Lung (tissue), 12 donors: Measurements from ENCODE around the gene RSPH1. TPM values are rescaled to one million over a fixed set of nuclear protein-coding genes. Genes with fewer than 3 reads are reported as not detected.

Experiments
- ATAC-seq: fragments of 200-7000 bp; cut with Tn5 transposase; one replicate; pipeline ENCODE4 v1.9.1; 2020; ENCODE audit warnings: moderate number of reproducible peaks; ENCODE audit not compliant: insufficient read depth, low FRiP score
- DNase-seq, 3 donors: peaks; one replicate each; pipeline ENCODE4 v3.0.0-alpha.2; 2013 to 2017
- H3K27ac ChIP-seq, 2 donors: one replicate each; pipeline ENCODE4 v1.5.1; 2013; ENCODE audit warnings: mild to moderate bottlenecking in 2 of 2, moderate library complexity in 2 of 2, control low read depth in 1 of 2, inconsistent platforms in 1 of 2, low read depth in 1 of 2, low read length in 1 of 2
- H3K27me3 ChIP-seq, 3 donors: one replicate each; pipeline ENCODE4 v1.5.1; 2013; ENCODE audit warnings: low read length in 2 of 3; ENCODE audit not compliant: control insufficient read depth in 3 of 3, insufficient read depth in 3 of 3
- H3K36me3 ChIP-seq, 4 donors: one replicate each; pipeline ENCODE4 v1.5.1; 2013; ENCODE audit warnings: low read length in 4 of 4, mild to moderate bottlenecking in 1 of 4, moderate library complexity in 1 of 4; ENCODE audit not compliant: control insufficient read depth in 4 of 4, insufficient read depth in 4 of 4
- H3K4me1 ChIP-seq, 5 donors: one replicate each; pipeline ENCODE4 v1.5.1; 2013; ENCODE audit warnings: low read length in 5 of 5, mild to moderate bottlenecking in 2 of 5, moderate library complexity in 1 of 5; ENCODE audit not compliant: control insufficient read depth in 5 of 5, insufficient read depth in 5 of 5
- H3K4me3 ChIP-seq: one replicate; pipeline ENCODE4 v1.5.1; 2013; ENCODE audit warnings: mild to moderate bottlenecking, control low read depth, moderate library complexity
- H3K9ac ChIP-seq, 2 donors: one replicate each; pipeline ENCODE4 v1.5.1; 2013; ENCODE audit warnings: low read length in 2 of 2, control low read depth in 1 of 2; ENCODE audit not compliant: insufficient read depth in 1 of 2
- H3K9me3 ChIP-seq, 4 donors: one replicate each; pipeline ENCODE4 v1.5.1; 2013; ENCODE audit warnings: low read length in 3 of 4, mild to moderate bottlenecking in 1 of 4, moderate library complexity in 1 of 4; ENCODE audit not compliant: control insufficient read depth in 4 of 4, insufficient read depth in 3 of 4
- CTCF ChIP-seq: IDR thresholded peaks from 2 replicates; pipeline ENCODE4 v1.5.1; 2012; ENCODE audit warnings: mild to moderate bottlenecking; ENCODE audit errors: control extremely low read depth, extremely low read depth
- WGBS, 2 donors: extraction: QIAGEN DNeasy Blood & Tissue Kit; methylation state at CpG; one replicate each; pipeline ENCODE4 v1.1.7; 2013; 5-methylcytosine and 5-hydroxymethylcytosine counted together
- polyA plus RNA-seq, 2 donors: library from polyadenylated mRNA; stranded (reverse); fragments of 200-250 nt; gene quantifications; one replicate each; pipeline ENCODE4 v1.2.1, GENCODE V29; 2013
- total RNA-seq, 2 donors: library from RNA; depleted of rRNA in 1 of 2; stranded (reverse); fragments of >200 nt in 1 of 2; gene quantifications; one replicate each; pipeline ENCODE4 v1.2.1, GENCODE V29; 2014 to 2021
- donor health status: control.
- donor health status: control.
- donor health status: Bipolar disorder and iron deficiency.
- donor health status: healthy.
- donor health status: DM: yes; HTN: yes; CAD: no.

RSPH1 gene
- total and polyA plus RNA-seq, 4 donors: 17.6 to 46.9 (median 27.7) TPM

- Histone ChIP-seq H3K27me3 (no peaks in the 10 kb centered on the region), H3K27ac (peak overlapping the region in 1 of 2 donors; percentile 26), H3K4me1 (peaks cover 0 to 2% (median 0%) of the 10 kb centered on the region in 5 donors), H3K9me3 (no peaks in the 10 kb centered on the region), H3K9ac (no peak overlapping the region), H3K4me3 (no peak overlapping the region), H3K36me3 (no peaks in the 10 kb centered on the region)
- no peak for DNase-seq
- WGBS, 2 donors: 74 to 83% methylated on average over 14 of the region's 14 CpGs
- peak; percentile 77 for ATAC-seq
- TF ChIP-seq CTCF: no peak
These were observed 21.8 kb downstream of the RSPH1 start for GRCh38 chr21:42474043-42474831.

GRCh38 chr21:42473498-42474042 lies 22.5 kb downstream of the RSPH1 start:
- Histone ChIP-seq H3K27ac (peak overlapping the region in 1 of 2 donors; percentile 26), H3K36me3 (no peaks in the 10 kb centered on the region), H3K4me3 (no peak overlapping the region), H3K4me1 (peaks cover 0 to 2% (median 0%) of the 10 kb centered on the region in 5 donors), H3K9me3 (no peaks in the 10 kb centered on the region), H3K9ac (no peak overlapping the region), H3K27me3 (no peaks in the 10 kb centered on the region)
- ATAC-seq: no peak
- no peak for DNase-seq
- 91 to 94% methylated on average over 9 of the region's 9 CpGs for WGBS, 2 donors
- TF ChIP-seq CTCF: no peak

- Histone ChIP-seq H3K36me3 (no peaks in the 10 kb centered on the region), H3K9ac (no peak overlapping the region), H3K9me3 (no peaks in the 10 kb centered on the region), H3K4me3 (no peak overlapping the region), H3K4me1 (peaks cover 0 to 2% (median 0%) of the 10 kb centered on the region in 5 donors), H3K27ac (no peak overlapping the region), H3K27me3 (no peaks in the 10 kb centered on the region)
- ATAC-seq (no peak), DNase-seq (no peak)
- 69 to 90% methylated on average over 7 of the region's 7 CpGs for WGBS, 2 donors
- TF ChIP-seq CTCF: no peak
These were observed 23.5 kb downstream of the RSPH1 start for GRCh38 chr21:42472521-42472920.
